SK-N-SH treated with all-trans-retinoic acid at 6 μM for 48 hours (cell line): ENCODE results near the gene PCNP.
"Not testable (repeated sequence)": the region's sequence is repeated elsewhere in the genome, so short reads cannot be mapped to it uniquely, and the experiment has no call there.

Experiments used
- ATAC-seq: fragments of 200-7000 bp; cut with Tn5 transposase; 3 replicates; pipeline ENCODE4 v1.9.1; 2020; ENCODE audit warnings: mild to moderate bottlenecking, moderate library complexity
- ARNTL ChIP-seq: fragments of 450-650 bp; formaldehyde crosslinking; IDR thresholded peaks from 2 replicates; pipeline ENCODE4 v1.5.0; 2020; ENCODE audit warnings: low read depth, mild to moderate bottlenecking, moderate library complexity, borderline replicate concordance
- BACH2 ChIP-seq: fragments of 250-450 bp; sonication (Bioruptor Pico); IDR thresholded peaks from 2 replicates; pipeline ENCODE4 v1.9.0; 2021; ENCODE audit warnings: mild to moderate bottlenecking, borderline replicate concordance
- CSDC2 ChIP-seq: fragments of 250-450 bp; sonication (Bioruptor Pico); IDR thresholded peaks from 2 replicates; pipeline ENCODE4 v1.5.0; 2020; ENCODE audit warnings: mild to moderate bottlenecking, moderate library complexity
- ESRRG ChIP-seq: fragments of 250-450 bp; sonication (Bioruptor Pico); IDR thresholded peaks from 2 replicates; pipeline ENCODE4 v1.6.1; 2021; ENCODE audit warnings: mild to moderate bottlenecking
- GLIS3 ChIP-seq: fragments of 250-450 bp; sonication (Bioruptor Pico); IDR thresholded peaks from 2 replicates; pipeline ENCODE4 v1.5.0; 2020; ENCODE audit warnings: mild to moderate bottlenecking, moderate library complexity
- OSR1 ChIP-seq: fragments of 250-450 bp; sonication (Bioruptor Pico); IDR thresholded peaks from 2 replicates; pipeline ENCODE4 v1.8.0; 2022; ENCODE audit warnings: moderate library complexity, mild to moderate bottlenecking, inconsistent platforms
- POU6F1 ChIP-seq: fragments of 250-450 bp; sonication (Bioruptor Pico); IDR thresholded peaks from 2 replicates; pipeline ENCODE4 v1.8.0; 2021; ENCODE audit warnings: low read depth, mild to moderate bottlenecking, moderate library complexity, borderline replicate concordance
- PPARA ChIP-seq: fragments of 250-450 bp; sonication (Bioruptor Pico); IDR thresholded peaks from 2 replicates; pipeline ENCODE4 v1.5.0; 2020; ENCODE audit warnings: mild to moderate bottlenecking, borderline replicate concordance
- RARB ChIP-seq: fragments of 250-450 bp; sonication (Bioruptor Pico); IDR thresholded peaks from 2 replicates; pipeline ENCODE4 v1.8.0; 2021; ENCODE audit warnings: mild to moderate bottlenecking, moderate library complexity
- SNAI2 ChIP-seq: fragments of 250-450 bp; sonication (Bioruptor Pico); IDR thresholded peaks from 2 replicates; pipeline ENCODE4 v1.5.0; 2020; ENCODE audit warnings: mild to moderate bottlenecking, moderate library complexity
- TCF4 ChIP-seq: fragments of 250-450 bp; sonication (Bioruptor Pico); IDR thresholded peaks from 2 replicates; pipeline ENCODE4 v1.8.0; 2021; ENCODE audit warnings: mild to moderate bottlenecking, moderate library complexity, borderline replicate concordance
- TOX ChIP-seq: fragments of 250-450 bp; sonication (Bioruptor Pico); IDR thresholded peaks from 2 replicates; pipeline ENCODE4 v1.8.0; 2021; ENCODE audit warnings: mild to moderate bottlenecking, moderate library complexity, borderline replicate concordance
- TSHZ2 ChIP-seq: fragments of 250-450 bp; sonication (Bioruptor Pico); IDR thresholded peaks from 2 replicates; pipeline ENCODE4 v1.5.0; 2020; ENCODE audit warnings: mild to moderate bottlenecking, moderate library complexity
- ZC3H10 ChIP-seq: fragments of 250-450 bp; sonication (Bioruptor Pico); IDR thresholded peaks from 2 replicates; pipeline ENCODE4 v1.5.1; 2021; ENCODE audit warnings: mild to moderate bottlenecking, moderate library complexity
- ZNF565 ChIP-seq: fragments of 450-650 bp; formaldehyde crosslinking; conservative IDR thresholded peaks from 2 replicates; pipeline ENCODE4 v1.5.0; 2020; ENCODE audit warnings: low read depth, mild to moderate bottlenecking, moderate library complexity
- TF ChIP-seq, protein P1 (sequence below): fragments of 250-450 bp; sonication (Bioruptor Pico); IDR thresholded peaks from 2 replicates; pipeline ENCODE4 v1.8.0; 2020; ENCODE audit warnings: mild to moderate bottlenecking, moderate library complexity, borderline replicate concordance

The PCNP gene

GRCh38 chr3:101639280-101639963, 65.4 kb downstream of the PCNP start:
- TF ChIP-seq ZC3H10 (CRISPR knock-in tag), result no peak
- no peak for TF ChIP-seq OSR1 (CRISPR knock-in tag)
- no peak for TF ChIP-seq SNAI2 (CRISPR knock-in tag)
- no peak for TF ChIP-seq TOX (CRISPR knock-in tag)
- no peak for TF ChIP-seq POU6F1
- ATAC-seq, result no peak

DNA sequence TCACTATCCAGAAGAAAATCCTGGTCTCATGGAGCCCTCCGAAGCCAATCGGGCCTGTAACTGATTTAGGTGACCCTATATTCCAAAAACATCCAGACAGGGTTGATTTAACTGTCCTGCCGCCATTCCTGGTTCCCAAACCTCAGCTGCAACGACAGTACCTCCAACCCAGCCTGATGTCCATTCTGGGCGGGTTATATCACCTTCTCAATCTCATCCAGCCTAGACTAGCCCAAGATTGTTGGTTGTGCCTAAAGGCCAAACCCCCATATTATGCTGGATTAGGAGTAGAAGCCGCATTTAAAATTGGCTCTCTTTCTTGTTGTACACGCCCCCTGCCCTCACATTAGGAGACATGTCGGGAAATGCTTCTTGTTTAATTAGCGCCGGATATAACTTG, 66.3 kb downstream of the PCNP start:
- no peak for TF ChIP-seq PPARA (CRISPR knock-in tag)
- no peak for TF ChIP-seq TOX (CRISPR knock-in tag)
- TF ChIP-seq POU6F1, result no peak
- no peak for TF ChIP-seq ARNTL (CRISPR knock-in tag)
- TF ChIP-seq, all 23 proteins: peak for 0
- ATAC-seq, result no peak

GRCh38 chr3:101641397-101642115, 67.6 kb downstream of the PCNP start:
- not testable (repeated sequence) for ATAC-seq
- 0 out of 2 replicates have a peak, but pooled peaks have one; percentile 37 for TF ChIP-seq CSDC2 (CRISPR knock-in tag)

DNA sequence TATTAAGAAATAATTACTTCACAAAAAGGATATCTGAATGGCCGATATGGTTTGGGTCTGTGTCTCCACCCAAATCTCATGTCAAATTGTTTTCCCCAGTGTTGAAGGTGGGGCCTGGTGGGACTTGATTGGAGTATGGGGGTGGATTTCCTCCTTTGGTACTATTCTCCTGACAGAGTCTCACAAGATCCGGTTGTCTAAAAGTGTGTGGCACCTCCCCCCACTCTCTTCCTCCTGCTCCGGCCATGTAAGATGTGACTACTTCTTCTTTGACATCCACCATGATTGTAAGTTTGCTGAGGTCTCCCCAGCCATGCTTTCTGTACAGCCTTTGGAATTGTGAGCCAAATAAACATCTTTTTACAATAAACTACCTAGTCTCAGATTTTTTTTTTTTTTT, 68.5 kb downstream of the PCNP start:
- ATAC-seq, result no peak
- TF ChIP-seq POU6F1 (no peak), TSHZ2 (CRISPR knock-in tag) (no peak), TCF4 (no peak), GLIS3 (CRISPR knock-in tag) (no peak), TOX (CRISPR knock-in tag) (no peak), RARB (CRISPR knock-in tag) (no peak), BACH2 (no peak), ZNF565 (CRISPR knock-in tag) (no peak)

- ATAC-seq, result no peak
- no peak for TF ChIP-seq ESRRG
- TF ChIP-seq ZC3H10 (CRISPR knock-in tag), result no peak
- TF ChIP-seq, protein P1, sequence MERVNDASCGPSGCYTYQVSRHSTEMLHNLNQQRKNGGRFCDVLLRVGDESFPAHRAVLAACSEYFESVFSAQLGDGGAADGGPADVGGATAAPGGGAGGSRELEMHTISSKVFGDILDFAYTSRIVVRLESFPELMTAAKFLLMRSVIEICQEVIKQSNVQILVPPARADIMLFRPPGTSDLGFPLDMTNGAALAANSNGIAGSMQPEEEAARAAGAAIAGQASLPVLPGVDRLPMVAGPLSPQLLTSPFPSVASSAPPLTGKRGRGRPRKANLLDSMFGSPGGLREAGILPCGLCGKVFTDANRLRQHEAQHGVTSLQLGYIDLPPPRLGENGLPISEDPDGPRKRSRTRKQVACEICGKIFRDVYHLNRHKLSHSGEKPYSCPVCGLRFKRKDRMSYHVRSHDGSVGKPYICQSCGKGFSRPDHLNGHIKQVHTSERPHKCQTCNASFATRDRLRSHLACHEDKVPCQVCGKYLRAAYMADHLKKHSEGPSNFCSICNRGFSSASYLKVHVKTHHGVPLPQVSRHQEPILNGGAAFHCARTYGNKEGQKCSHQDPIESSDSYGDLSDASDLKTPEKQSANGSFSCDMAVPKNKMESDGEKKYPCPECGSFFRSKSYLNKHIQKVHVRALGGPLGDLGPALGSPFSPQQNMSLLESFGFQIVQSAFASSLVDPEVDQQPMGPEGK, result no peak
- no peak for TF ChIP-seq TSHZ2 (CRISPR knock-in tag)
- TF ChIP-seq POU6F1, result no peak
Measured at GRCh38 chr3:101643009-101643844, 69.2 kb downstream of the PCNP start.
